Astrocyte (in vitro differentiated cells and primary cell): ENCODE measurements around the gene C12orf57. TPM values are rescaled to one million over a fixed set of nuclear protein-coding genes. Genes with fewer than 3 reads are reported as not detected.

Experiments
- DNase-seq: peaks from one replicate; pipeline ENCODE4 v3.0.0-alpha.2; 2010; ENCODE audit warnings: low read depth
- FAIRE-seq: peaks from 2 replicates; lab custom pipeline; 2011; peaks lifted over from hg19 to GRCh38; lab: Jason Lieb, UNC
- H2AFZ ChIP-seq: 2 replicates; pipeline ENCODE4 v1.6.0; 2012; ENCODE audit warnings: low read depth, low read length, inconsistent platforms
- H3K27ac ChIP-seq: 2 replicates; pipeline ENCODE4 v1.5.1; 2011; ENCODE audit warnings: low read depth, low read length, inconsistent platforms
- H3K27me3 ChIP-seq: 2 replicates; pipeline ENCODE4 v1.6.0; 2011; ENCODE audit warnings: low read length, inconsistent platforms; ENCODE audit not compliant: insufficient read depth
- H3K36me3 ChIP-seq: 2 replicates; pipeline ENCODE4 v1.5.1; 2011; ENCODE audit warnings: low read length, inconsistent platforms; ENCODE audit not compliant: insufficient read depth
- H3K4me1 ChIP-seq: 2 replicates; pipeline ENCODE4 v1.5.1; 2011; ENCODE audit warnings: low read length, inconsistent platforms; ENCODE audit not compliant: insufficient read depth
- H3K4me2 ChIP-seq: 2 replicates; pipeline ENCODE4 v1.6.0; 2012; ENCODE audit warnings: low read length, inconsistent platforms
- H3K4me3 ChIP-seq: 2 replicates; pipeline ENCODE4 v1.5.1; 2011; ENCODE audit warnings: low read depth, mild to moderate bottlenecking, low read length, inconsistent platforms; ENCODE audit not compliant: insufficient read depth
- H3K79me2 ChIP-seq: 2 replicates; pipeline ENCODE4 v1.6.0; 2012; ENCODE audit warnings: mild to moderate bottlenecking, low read length, inconsistent platforms; ENCODE audit not compliant: insufficient read depth
- H3K9ac ChIP-seq: 2 replicates; pipeline ENCODE4 v1.6.0; 2012; ENCODE audit warnings: mild to moderate bottlenecking, low read length, inconsistent platforms
- H3K9me3 ChIP-seq: 2 replicates; pipeline ENCODE4 v1.5.1; 2012; ENCODE audit warnings: low read depth, mild to moderate bottlenecking, low read length, inconsistent platforms; ENCODE audit not compliant: insufficient read depth
- H4K20me1 ChIP-seq: 2 replicates; pipeline ENCODE4 v1.6.0; 2012; ENCODE audit warnings: low read length, inconsistent platforms; ENCODE audit not compliant: insufficient read depth
- H3K27ac Mint-ChIP-seq: one replicate; pipeline ENCODE4 v1.8.0; 2021; ENCODE audit warnings: mild to moderate bottlenecking, mixed read lengths; ENCODE audit not compliant: unreplicated experiment
- H3K27me3 Mint-ChIP-seq: one replicate; pipeline ENCODE4 v1.8.0; 2021; ENCODE audit warnings: low read depth, mixed read lengths; ENCODE audit not compliant: unreplicated experiment
- H3K36me3 Mint-ChIP-seq: one replicate; pipeline ENCODE4 v1.8.0; 2021; ENCODE audit warnings: low read depth, mixed read lengths; ENCODE audit not compliant: unreplicated experiment
- H3K4me1 Mint-ChIP-seq: one replicate; pipeline ENCODE4 v1.8.0; 2021; ENCODE audit warnings: low read depth, mixed read lengths; ENCODE audit not compliant: unreplicated experiment
- H3K4me3 Mint-ChIP-seq: one replicate; pipeline ENCODE4 v1.8.0; 2021; ENCODE audit warnings: mild to moderate bottlenecking, moderate library complexity, mixed read lengths; ENCODE audit not compliant: unreplicated experiment
- H3K9me3 Mint-ChIP-seq: one replicate; pipeline ENCODE4 v1.8.0; 2021; ENCODE audit warnings: mild to moderate bottlenecking, mixed read lengths; ENCODE audit not compliant: unreplicated experiment
- EZH2 ChIP-seq: IDR thresholded peaks from 2 replicates; pipeline ENCODE4 v1.6.1; 2012; ENCODE audit warnings: mild to moderate bottlenecking, low read length, inconsistent platforms; ENCODE audit not compliant: insufficient read depth
- total RNA-seq: library from RNA; stranded (reverse); gene quantifications from 2 replicates; pipeline ENCODE4 v1.2.1, GENCODE V29; 2021
- TF ChIP-seq, protein P1 (sequence below): IDR thresholded peaks from 2 replicates; pipeline ENCODE4 v1.5.1; 2011; ENCODE audit warnings: low read depth, mild to moderate bottlenecking, inconsistent platforms, low read length, moderate library complexity; ENCODE audit not compliant: insufficient read depth

The C12orf57 gene
- total RNA-seq, 1 donor from 2014 or later, result 117 TPM

GRCh38 chr12:6952121-6952862 lies 8.5 kb downstream of the C12orf57 start:
- Mint-ChIP-seq H3K27me3 (peaks cover 4% of the 10 kb centered on the region), H3K9me3 (no peaks in the 10 kb centered on the region), H3K4me3 (no peak overlapping the region), H3K4me1 (peaks cover 19% of the 10 kb centered on the region), H3K27ac (no peak overlapping the region), H3K36me3 (peaks cover 2% of the 10 kb centered on the region)
- no peaks in the 10 kb centered on the region for H3K36me3 ChIP-seq
- DNase-seq (no peak), FAIRE-seq (no peak)
- no peak overlapping the region for H3K27ac ChIP-seq
- peak overlapping the region; percentile 56 for H2AFZ ChIP-seq
- no peaks in the 10 kb centered on the region for H4K20me1 ChIP-seq
- H3K79me2 ChIP-seq, result no peaks in the 10 kb centered on the region
- no peak overlapping the region for H3K9ac ChIP-seq
- H3K4me2 ChIP-seq, result peak overlapping the region; percentile 39
- TF ChIP-seq EZH2, result no peak
- TF ChIP-seq, protein P1, sequence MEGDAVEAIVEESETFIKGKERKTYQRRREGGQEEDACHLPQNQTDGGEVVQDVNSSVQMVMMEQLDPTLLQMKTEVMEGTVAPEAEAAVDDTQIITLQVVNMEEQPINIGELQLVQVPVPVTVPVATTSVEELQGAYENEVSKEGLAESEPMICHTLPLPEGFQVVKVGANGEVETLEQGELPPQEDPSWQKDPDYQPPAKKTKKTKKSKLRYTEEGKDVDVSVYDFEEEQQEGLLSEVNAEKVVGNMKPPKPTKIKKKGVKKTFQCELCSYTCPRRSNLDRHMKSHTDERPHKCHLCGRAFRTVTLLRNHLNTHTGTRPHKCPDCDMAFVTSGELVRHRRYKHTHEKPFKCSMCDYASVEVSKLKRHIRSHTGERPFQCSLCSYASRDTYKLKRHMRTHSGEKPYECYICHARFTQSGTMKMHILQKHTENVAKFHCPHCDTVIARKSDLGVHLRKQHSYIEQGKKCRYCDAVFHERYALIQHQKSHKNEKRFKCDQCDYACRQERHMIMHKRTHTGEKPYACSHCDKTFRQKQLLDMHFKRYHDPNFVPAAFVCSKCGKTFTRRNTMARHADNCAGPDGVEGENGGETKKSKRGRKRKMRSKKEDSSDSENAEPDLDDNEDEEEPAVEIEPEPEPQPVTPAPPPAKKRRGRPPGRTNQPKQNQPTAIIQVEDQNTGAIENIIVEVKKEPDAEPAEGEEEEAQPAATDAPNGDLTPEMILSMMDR, result no peak
- no peaks in the 10 kb centered on the region for H3K27me3 ChIP-seq
- H3K9me3 ChIP-seq, result no peaks in the 10 kb centered on the region
- peaks cover 19% of the 10 kb centered on the region for H3K4me1 ChIP-seq
- no peak overlapping the region for H3K4me3 ChIP-seq

- Histone ChIP-seq H3K27me3 (no peaks in the 10 kb centered on the region), H3K9me3 (no peaks in the 10 kb centered on the region), H4K20me1 (no peaks in the 10 kb centered on the region), H2AFZ (peak overlapping the region; percentile 56), H3K4me2 (peak overlapping the region; percentile 42), H3K9ac (no peak overlapping the region), H3K4me1 (peaks cover 19% of the 10 kb centered on the region), H3K36me3 (no peaks in the 10 kb centered on the region), H3K27ac (no peak overlapping the region), H3K4me3 (no peak overlapping the region), H3K79me2 (no peaks in the 10 kb centered on the region)
- Mint-ChIP-seq H3K36me3 (peaks cover 2% of the 10 kb centered on the region), H3K27ac (peak overlapping the region; percentile 55), H3K4me1 (peaks cover 19% of the 10 kb centered on the region), H3K27me3 (peaks cover 4% of the 10 kb centered on the region), H3K9me3 (no peaks in the 10 kb centered on the region), H3K4me3 (no peak overlapping the region)
- no peak for FAIRE-seq
- TF ChIP-seq EZH2, result no peak
- TF ChIP-seq, protein P1, result no peak
- DNase-seq, result no peak
These were observed 9.1 kb downstream of the C12orf57 start for GRCh38 chr12:6952863-6953441.
